Measurements from ENCODE around the gene SSU72. TPM values are rescaled to one million over a fixed set of nuclear protein-coding genes. Genes with fewer than 3 reads are reported as not detected.

Gene SSU72
- total RNA-seq, 1 experiment from 2014 or later = 193 TPM

DNA sequence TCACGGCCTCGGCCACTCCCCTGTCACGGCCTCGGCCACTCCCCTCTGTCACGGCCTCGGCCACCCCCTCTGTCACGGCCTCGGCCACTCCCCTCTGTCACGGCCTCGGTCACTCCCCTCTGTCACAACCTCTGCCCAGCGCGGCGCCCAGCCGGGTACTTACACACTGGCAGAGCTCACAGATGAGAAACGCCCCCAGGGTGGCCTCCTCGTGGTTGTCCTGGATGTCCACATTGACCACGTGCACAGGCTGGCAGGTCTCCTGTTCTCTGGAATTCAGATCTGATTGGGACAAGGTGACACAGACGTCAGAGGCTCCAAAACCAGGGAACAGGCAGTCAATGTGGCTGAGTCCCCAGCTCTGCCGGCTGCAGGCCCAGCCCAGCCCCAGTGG lies 31.0 kb downstream of the SSU72 start:
- no peaks in the 10 kb centered on the region for H3K4me1 ChIP-seq (ENCODE audit: insufficient read depth, low read length, poor library complexity, severe bottlenecking)
- ChIA-PET POLR2A (ENCODE audit: low non-redundant PET) (no interaction called here), CTCF (no interaction called here)
- H3K4me3 ChIP-seq (ENCODE audit: low read depth, low read length, poor library complexity, severe bottlenecking) = no peak overlapping the region
- H3K36me3 ChIP-seq (ENCODE audit: insufficient read depth, low read length, poor library complexity, severe bottlenecking) = peaks cover 27% of the 10 kb centered on the region
- no peak for TF ChIP-seq EZH2 (IDR thresholded peaks at IDR 0.05; ENCODE audit: borderline replicate concordance, low read depth, low read length, poor library complexity, severe bottlenecking)
- TF ChIP-seq, protein P1, sequence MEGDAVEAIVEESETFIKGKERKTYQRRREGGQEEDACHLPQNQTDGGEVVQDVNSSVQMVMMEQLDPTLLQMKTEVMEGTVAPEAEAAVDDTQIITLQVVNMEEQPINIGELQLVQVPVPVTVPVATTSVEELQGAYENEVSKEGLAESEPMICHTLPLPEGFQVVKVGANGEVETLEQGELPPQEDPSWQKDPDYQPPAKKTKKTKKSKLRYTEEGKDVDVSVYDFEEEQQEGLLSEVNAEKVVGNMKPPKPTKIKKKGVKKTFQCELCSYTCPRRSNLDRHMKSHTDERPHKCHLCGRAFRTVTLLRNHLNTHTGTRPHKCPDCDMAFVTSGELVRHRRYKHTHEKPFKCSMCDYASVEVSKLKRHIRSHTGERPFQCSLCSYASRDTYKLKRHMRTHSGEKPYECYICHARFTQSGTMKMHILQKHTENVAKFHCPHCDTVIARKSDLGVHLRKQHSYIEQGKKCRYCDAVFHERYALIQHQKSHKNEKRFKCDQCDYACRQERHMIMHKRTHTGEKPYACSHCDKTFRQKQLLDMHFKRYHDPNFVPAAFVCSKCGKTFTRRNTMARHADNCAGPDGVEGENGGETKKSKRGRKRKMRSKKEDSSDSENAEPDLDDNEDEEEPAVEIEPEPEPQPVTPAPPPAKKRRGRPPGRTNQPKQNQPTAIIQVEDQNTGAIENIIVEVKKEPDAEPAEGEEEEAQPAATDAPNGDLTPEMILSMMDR (conservative IDR thresholded peaks at IDR 0.05; ENCODE audit: low read depth, low read length) = no peak
- BruUV-seq (replicated peaks) = no TSS peak
- DNase-seq (ENCODE audit: low spot score) = no peak
- intact Hi-C loops (cut with micrococcal nuclease; ENCODE audit: unreplicated experiment) = no loop called here
- no peaks in the 10 kb centered on the region for H3K9me3 ChIP-seq (ENCODE audit: low read depth, low read length, poor library complexity, severe bottlenecking)
- H3K27me3 ChIP-seq (replicated peaks; ENCODE audit: insufficient read depth, low read depth, low read length, poor library complexity) = no peaks in the 10 kb centered on the region
- H3K27ac ChIP-seq (ENCODE audit: low read depth, low read length, poor library complexity, severe bottlenecking) = no peak overlapping the region

DNA sequence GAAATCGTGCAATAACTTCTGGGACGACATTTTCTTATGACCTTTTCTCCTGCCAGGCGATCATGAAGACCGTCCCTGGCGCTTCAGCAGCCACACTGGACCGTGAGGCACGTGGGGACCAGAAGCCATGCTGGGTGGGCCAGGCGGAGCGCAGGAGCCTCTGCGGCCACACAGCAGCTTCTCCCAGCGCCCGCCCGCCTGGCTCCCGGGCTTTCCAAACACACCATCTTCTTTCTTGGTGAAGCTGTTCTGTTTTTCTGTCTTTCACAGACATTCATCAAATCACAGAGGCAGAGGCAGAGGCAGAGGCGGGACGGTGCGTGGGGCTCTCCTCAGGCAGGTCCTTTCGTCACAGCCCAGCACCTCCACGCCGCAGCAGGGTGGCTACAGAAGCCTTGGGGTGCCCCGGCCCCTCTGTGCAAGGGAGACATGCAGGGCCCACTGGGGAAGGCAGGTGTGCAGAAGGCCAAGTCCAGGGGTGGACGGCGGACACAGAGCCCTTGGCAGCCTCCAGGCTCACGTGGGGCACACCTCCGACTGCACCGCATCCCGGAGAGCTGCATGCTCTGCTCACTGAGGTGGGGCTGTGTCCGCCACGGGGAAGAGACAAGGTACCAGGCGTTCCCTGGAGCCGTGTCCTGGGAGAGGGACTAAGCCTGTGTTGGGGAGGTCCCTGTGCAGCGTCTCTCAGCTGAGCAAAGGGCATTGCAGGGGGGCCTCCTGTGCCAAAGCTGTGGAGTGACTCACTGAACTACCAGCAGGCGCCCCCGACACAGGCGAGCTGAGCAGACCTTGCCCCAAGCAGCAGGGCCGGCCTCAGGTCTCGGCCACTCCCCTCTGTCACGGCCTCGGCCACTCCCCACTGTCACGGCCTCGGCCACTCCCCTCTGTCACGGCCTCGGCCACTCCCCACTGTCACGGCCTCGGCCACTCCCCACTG lies 31.6 kb downstream of the SSU72 start:
- H3K4me3 ChIP-seq (ENCODE audit: low read depth, low read length, poor library complexity, severe bottlenecking) = no peak overlapping the region
- H3K9me3 ChIP-seq (ENCODE audit: low read depth, low read length, poor library complexity, severe bottlenecking) = no peaks in the 10 kb centered on the region
- no peak for DNase-seq (ENCODE audit: low spot score)
- TF ChIP-seq, protein P1 (conservative IDR thresholded peaks at IDR 0.05; ENCODE audit: low read depth, low read length) = no peak
- TF ChIP-seq EZH2 (IDR thresholded peaks at IDR 0.05; ENCODE audit: borderline replicate concordance, low read depth, low read length, poor library complexity, severe bottlenecking) = no peak
- no TSS peak for BruUV-seq (replicated peaks)
- ChIA-PET CTCF (no interaction called here), POLR2A (ENCODE audit: low non-redundant PET) (no interaction called here)
- H3K36me3 ChIP-seq (ENCODE audit: insufficient read depth, low read length, poor library complexity, severe bottlenecking) = peaks cover 27% of the 10 kb centered on the region
- H3K27me3 ChIP-seq (replicated peaks; ENCODE audit: insufficient read depth, low read depth, low read length, poor library complexity) = no peaks in the 10 kb centered on the region
- intact Hi-C loops (cut with micrococcal nuclease; ENCODE audit: unreplicated experiment) = no loop called here
- no peaks in the 10 kb centered on the region for H3K4me1 ChIP-seq (ENCODE audit: insufficient read depth, low read length, poor library complexity, severe bottlenecking)
- H3K27ac ChIP-seq (ENCODE audit: low read depth, low read length, poor library complexity, severe bottlenecking) = no peak overlapping the region

DNA sequence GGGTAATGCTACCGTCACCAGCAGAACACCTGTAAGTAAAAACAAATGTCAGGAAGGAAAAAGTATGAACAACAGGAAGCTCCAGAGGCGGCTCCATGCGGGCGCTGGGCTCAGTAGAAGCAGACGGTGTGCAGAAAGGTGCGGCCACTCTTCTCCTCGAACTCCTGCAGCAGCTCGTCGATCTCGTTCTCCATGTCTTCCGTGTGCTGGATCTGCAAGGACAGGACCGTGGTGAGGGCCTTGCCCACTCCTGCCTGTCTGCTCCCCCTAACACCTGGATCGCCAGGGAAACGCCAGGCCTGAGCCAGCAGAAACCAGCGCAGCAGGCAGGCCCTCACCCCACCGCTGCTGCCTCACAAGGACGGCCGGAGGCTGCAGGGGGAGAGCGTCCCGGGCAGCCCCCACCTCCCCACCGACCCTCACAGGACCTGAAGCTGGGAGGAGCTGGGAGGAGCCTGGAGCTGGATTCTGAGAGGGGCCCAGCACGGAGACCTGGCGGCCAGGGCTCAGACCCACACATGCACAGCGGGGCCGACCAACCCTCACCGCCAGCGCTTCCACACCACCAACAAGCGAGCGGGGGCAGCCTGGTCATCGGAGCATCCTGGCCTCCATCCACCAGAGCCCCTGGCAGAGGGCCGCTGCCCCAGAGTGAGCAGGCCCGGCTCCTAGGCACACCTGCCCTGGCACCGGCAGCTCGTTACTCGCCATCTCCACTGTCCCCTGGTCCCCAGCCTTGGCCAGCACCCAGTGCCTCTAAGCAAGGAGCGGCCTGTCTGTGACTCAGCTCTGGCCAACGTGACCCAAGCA lies 32.5 kb downstream of the SSU72 start:
- no peak overlapping the region for H3K27ac ChIP-seq (ENCODE audit: low read depth, low read length, poor library complexity, severe bottlenecking)
- BruUV-seq (replicated peaks) = no TSS peak
- no peaks in the 10 kb centered on the region for H3K27me3 ChIP-seq (replicated peaks; ENCODE audit: insufficient read depth, low read depth, low read length, poor library complexity)
- no peaks in the 10 kb centered on the region for H3K9me3 ChIP-seq (ENCODE audit: low read depth, low read length, poor library complexity, severe bottlenecking)
- no peak for DNase-seq (ENCODE audit: low spot score)
- intact Hi-C loops (cut with micrococcal nuclease; ENCODE audit: unreplicated experiment) = no loop called here
- H3K4me1 ChIP-seq (ENCODE audit: insufficient read depth, low read length, poor library complexity, severe bottlenecking) = no peaks in the 10 kb centered on the region
- ChIA-PET CTCF (no interaction called here), POLR2A (ENCODE audit: low non-redundant PET) (no interaction called here)
- peaks cover 24% of the 10 kb centered on the region for H3K36me3 ChIP-seq (ENCODE audit: insufficient read depth, low read length, poor library complexity, severe bottlenecking)
- TF ChIP-seq, protein P1 (conservative IDR thresholded peaks at IDR 0.05; ENCODE audit: low read depth, low read length) = no peak
- TF ChIP-seq EZH2 (IDR thresholded peaks at IDR 0.05; ENCODE audit: borderline replicate concordance, low read depth, low read length, poor library complexity, severe bottlenecking) = no peak
- no peak overlapping the region for H3K4me3 ChIP-seq (ENCODE audit: low read depth, low read length, poor library complexity, severe bottlenecking)
